K562 (cell line): Measurements from ENCODE around the gene KCNA10. TPM values are rescaled to one million over a fixed set of nuclear protein-coding genes. Genes with fewer than 3 reads are reported as not detected.

Source experiments
- ATAC-seq: fragments of 200-7000 bp; cut with Tn5 transposase; 3 replicates; pipeline ENCODE4 v1.9.1; 2020; ENCODE audit warnings: moderate library complexity
- BruUV-seq: library from RNA; stranded (reverse); fragments of 400-500 nt; replicated peaks from 2 replicates; lab custom pipeline; 2021; lab: Mats Ljungman, UMichigan
- CTCF ChIA-PET: fragments of 300-600 bp; formaldehyde crosslinking; extraction: SDS; loops from one replicate; lab custom pipeline; 2021; ENCODE audit warnings: low intra/inter-chr PET ratio; lab: Yijun Ruan, JAX
- POLR2A ChIA-PET: fragments of 300-600, 350-650 bp; sonication (Branson Sonifier 250); formaldehyde crosslinking; extraction: SDS; loops from one replicate; lab custom pipeline; 2021; ENCODE audit warnings: antibody characterized with exemption, inconsistent platforms; lab: Yijun Ruan, JAX
- DNase-seq, 4 experiments: peaks; one replicate each; pipeline versions ENCODE4 v3.0.0 to v3.0.0-alpha.2; 2011 to 2018; ENCODE audit warnings: low spot score in 3 of 4, mixed read lengths in 3 of 4; ENCODE audit errors: extremely low read depth in 1 of 4
- FAIRE-seq: peaks from 2 replicates; lab custom pipeline; 2011; peaks lifted over from hg19 to GRCh38; lab: Jason Lieb, UNC
- H2AFZ ChIP-seq: 2 replicates; pipeline ENCODE4 v1.6.0; 2011; ENCODE audit warnings: low read depth, low read length, control low read depth, inconsistent platforms
- H3K27ac ChIP-seq: fragments of 200-600 bp; 3 replicates; pipeline ENCODE4 v1.8.0; 2011; ENCODE audit warnings: low read depth, mild to moderate bottlenecking, control low read depth, inconsistent platforms, low read length, moderate library complexity, mixed read lengths; ENCODE audit errors: extremely low read depth
- H3K27me3 ChIP-seq, 2 experiments: fragments of 300-600 bp in 1 of 2; 2 replicates in 1 of 2; 3 replicates in 1 of 2; pipeline versions ENCODE4 v1.6.0 to v1.8.0; 2011; ENCODE audit warnings: inconsistent platforms in 2 of 2, low read length in 2 of 2, mild to moderate bottlenecking in 1 of 2, mixed read lengths in 1 of 2, moderate library complexity in 1 of 2; ENCODE audit not compliant: control insufficient read depth in 2 of 2, insufficient read depth in 2 of 2
- H3K36me3 ChIP-seq: fragments of 300-600 bp; 3 replicates; pipeline ENCODE4 v1.8.0; 2011; ENCODE audit warnings: mild to moderate bottlenecking, low read length, inconsistent platforms; ENCODE audit not compliant: control insufficient read depth, insufficient read depth
- H3K4me1 ChIP-seq, 2 experiments: fragments of 200-600 bp in 1 of 2; replicated peaks in 1 of 2; 2 replicates in 1 of 2; 3 replicates in 1 of 2; pipeline versions ENCODE4 v1.5.1 to v1.8.0; 2011; ENCODE audit warnings: inconsistent platforms in 2 of 2, low read length in 2 of 2, mild to moderate bottlenecking in 1 of 2, mixed read lengths in 1 of 2, moderate library complexity in 1 of 2; ENCODE audit not compliant: control insufficient read depth in 2 of 2, insufficient read depth in 2 of 2
- H3K4me2 ChIP-seq: 2 replicates; pipeline ENCODE4 v1.6.1; 2011; ENCODE audit warnings: low read length, control low read depth, inconsistent platforms, mixed read lengths; ENCODE audit not compliant: insufficient read depth
- H3K4me3 ChIP-seq: fragments of 200-600 bp; sonication (generic), shearing (Covaris generic); 2 replicates; pipeline ENCODE4 v1.5.1; 2016; ENCODE audit warnings: control low read depth, inconsistent platforms
- H3K79me2 ChIP-seq: fragments of 200-600 bp; 3 replicates; pipeline ENCODE4 v1.8.0; 2011; ENCODE audit warnings: low read length, inconsistent platforms; ENCODE audit not compliant: control insufficient read depth, insufficient read depth
- H3K9ac ChIP-seq, 2 experiments: 2 replicates each; pipeline versions ENCODE4 v1.6.0 to v1.6.1; 2011; ENCODE audit warnings: low read depth in 2 of 2, low read length in 2 of 2, control low read depth in 1 of 2, inconsistent platforms in 1 of 2, mild to moderate bottlenecking in 1 of 2, mixed read lengths in 1 of 2; ENCODE audit not compliant: insufficient read depth in 1 of 2
- H3K9me1 ChIP-seq: one replicate; pipeline ENCODE4 v1.6.0; 2011; ENCODE audit warnings: inconsistent platforms, mild to moderate bottlenecking, low read length, moderate library complexity; ENCODE audit not compliant: control insufficient read depth, insufficient read depth
- H3K9me3 ChIP-seq: replicated peaks from 2 replicates; pipeline ENCODE4 v1.5.1; 2011; ENCODE audit warnings: low read depth, low read length, inconsistent platforms; ENCODE audit not compliant: control insufficient read depth, insufficient read depth
- H4K20me1 ChIP-seq: replicated peaks from 2 replicates; pipeline ENCODE4 v1.6.1; 2011; ENCODE audit warnings: low read length, inconsistent platforms, mixed read lengths; ENCODE audit not compliant: control insufficient read depth, insufficient read depth
- ATF7 ChIP-seq: fragments of 450-650 bp; IDR thresholded peaks from 2 replicates; pipeline ENCODE4 v1.7.1; 2014; ENCODE audit warnings: mild to moderate bottlenecking, moderate library complexity
- CHCHD3 ChIP-seq: fragments of 250-450 bp; sonication (Bioruptor Pico); IDR thresholded peaks from 2 replicates; pipeline ENCODE4 v2.1.2; 2022; ENCODE audit warnings: mild to moderate bottlenecking
- CHD1 ChIP-seq: fragments of 200-600 bp; sonication (generic); IDR thresholded peaks from one replicate; pipeline ENCODE4 v1.6.1; 2012; ENCODE audit warnings: mild to moderate bottlenecking, moderate library complexity, low read length, inconsistent platforms
- CUX1 ChIP-seq: fragments of 200-800 bp; sonication (Bioruptor generic); IDR thresholded peaks from 2 replicates; pipeline ENCODE4 v1.6.1; 2016; ENCODE audit warnings: missing genetic modification characterization, missing compliant biosample characterization
- DEAF1 ChIP-seq: fragments of 450-650 bp; formaldehyde crosslinking; IDR thresholded peaks from 2 replicates; pipeline ENCODE4 v1.4.0; 2020; ENCODE audit warnings: mild to moderate bottlenecking, moderate library complexity
- ERF ChIP-seq: fragments of 450-650 bp; formaldehyde crosslinking; IDR thresholded peaks from 2 replicates; pipeline ENCODE4 v1.4.0; 2020; ENCODE audit warnings: mild to moderate bottlenecking, mixed read lengths
- EWSR1 ChIP-seq: fragments of 450-650 bp; IDR thresholded peaks from 2 replicates; pipeline ENCODE4 v1.6.1; 2018; ENCODE audit warnings: borderline replicate concordance, mild to moderate bottlenecking, low read depth, moderate library complexity; ENCODE audit not compliant: partially characterized antibody
- HIVEP1 ChIP-seq: fragments of 250-450 bp; sonication (Bioruptor Pico); IDR thresholded peaks from 2 replicates; pipeline ENCODE4 v1.4.0; 2020; ENCODE audit warnings: mild to moderate bottlenecking
- ILK ChIP-seq: fragments of 450-650 bp; IDR thresholded peaks from 2 replicates; pipeline ENCODE4 v1.6.1; 2016; ENCODE audit warnings: missing genetic modification characterization, low read depth, mild to moderate bottlenecking, missing compliant biosample characterization, moderate library complexity, borderline replicate concordance
- KAT2B ChIP-seq: IDR thresholded peaks from one replicate; pipeline ENCODE4 v1.6.1; 2012; ENCODE audit warnings: low read depth, mild to moderate bottlenecking, control low read depth, inconsistent platforms, low read length, moderate library complexity
- KLF10 ChIP-seq: fragments of 250-450 bp; sonication (Bioruptor Pico); IDR thresholded peaks from 2 replicates; pipeline ENCODE4 v1.6.1; 2021; ENCODE audit warnings: matching md5 sums
- PHF21A ChIP-seq: fragments of 450-650 bp; IDR thresholded peaks from 2 replicates; pipeline ENCODE4 v1.6.1; 2017; ENCODE audit warnings: low read depth, borderline replicate concordance
- POLR3A ChIP-seq: IDR thresholded peaks from 2 replicates; pipeline ENCODE4 v1.6.1; 2011; ENCODE audit warnings: borderline replicate concordance, mild to moderate bottlenecking, moderate library complexity; ENCODE audit not compliant: insufficient read length, insufficient read depth; ENCODE audit errors: extremely low read depth
- SMARCC2 ChIP-seq: fragments of 450-650 bp; IDR thresholded peaks from 2 replicates; pipeline ENCODE4 v1.6.1; 2017; ENCODE audit warnings: antibody characterized with exemption, moderate library complexity, mild to moderate bottlenecking, low read depth
- ZNF445 ChIP-seq: fragments of 250-450 bp; sonication (Bioruptor Pico); IDR thresholded peaks from 2 replicates; pipeline ENCODE4 v1.4.0; 2020; ENCODE audit warnings: low read depth, mild to moderate bottlenecking, moderate library complexity
- WGBS: fragments of 100-300 bp; shearing (Covaris generic); methylation state at CpG from one replicate; pipeline ENCODE4 v1.1.6; 2016; ENCODE audit warnings: low coverage, mixed read lengths; ENCODE audit not compliant: insufficient coverage; ENCODE audit errors: missing lambda C conversion rate; 5-methylcytosine and 5-hydroxymethylcytosine counted together
- in situ Hi-C: fragments of 300-500 bp; cut with MboI; formaldehyde crosslinking; loops from 4 replicates; pipeline ENCODE4 v1.15.0; 2018; ENCODE audit warnings: inconsistent platforms, mixed read lengths
- intact Hi-C: fragments of 100-400 bp; cut with micrococcal nuclease; formaldehyde crosslinking; loops from 2 replicates; pipeline ENCODE4 v1.14.2; 2022
- polyA plus RNA-seq, 8 experiments: library from polyadenylated mRNA; depleted of rRNA in 4 of 8; stranded (reverse) in 5 of 8; unstranded in 3 of 8; fragments of >200 nt; fragmentation: Nextera tagmentation in 2 of 8; fragmentation: Illumina TruSeq in 1 of 8; extraction: Ambion mirVana in 2 of 8; extraction: Trizol in 1 of 8; gene quantifications; 2 replicates each; pipeline versions ENCODE4 v1.2.1 to v1.2.3, GENCODE V29; 2011 to 2014; ENCODE audit warnings: inconsistent platforms in 1 of 8, missing spikeins in 1 of 8
- total RNA-seq, 7 experiments: library from RNA; depleted of rRNA in 6 of 7; stranded (reverse); fragments of >200 nt in 6 of 7; fragmentation: Illumina TruSeq in 2 of 7; extraction: Trizol in 2 of 7; gene quantifications; 2 replicates each; pipeline versions ENCODE4 v1.2.1 to v1.2.3, GENCODE V29; 2011 to 2021; ENCODE audit warnings: low replicate concordance in 1 of 7

The KCNA10 gene
- total and polyA plus RNA-seq, 9 of the 15 experiments (the other 6 are each of a cell fraction or from before 2014, with no cell fraction given), result not detected

GRCh38 chr1:110485725-110486124, 33.2 kb downstream of the KCNA10 start (continued):
- TF ChIP-seq EWSR1 (no peak), SMARCC2 (no peak)

GRCh38 chr1:110484801-110485200, 34.2 kb downstream of the KCNA10 start:
- Histone ChIP-seq H3K9ac (peak overlapping the region in 1 of 2 experiments; percentile 42; a peak in 1 of 4 replicates), H3K4me3 (no peak overlapping the region), H3K36me3 (no peaks in the 10 kb centered on the region), H3K9me1 (no peaks in the 10 kb centered on the region), H3K79me2 (no peaks in the 10 kb centered on the region), H4K20me1 (0 out of 2 replicates have a peak, but pooled peaks cover 17% of the 10 kb centered on the region), H2AFZ (no peak overlapping the region), H3K4me1 (peaks cover 0 to 12% of the 10 kb centered on the region in 2 experiments; a peak in 3 of 5 replicates), H3K27me3 (peaks cover 26 to 73% of the 10 kb centered on the region in 2 experiments), H3K4me2 (no peak overlapping the region), H3K9me3 (no peaks in the 10 kb centered on the region), H3K27ac (no peak overlapping the region)
- 0% methylated on average over 11 of the region's 12 CpGs for WGBS
- FAIRE-seq (no peak), ATAC-seq (no peak), DNase-seq (no peak)
- ChIA-PET POLR2A (interaction anchor here (0.6 kb wide), 1 partner anchor 10 kb away, joined by 3 read pairs; no protein-coding TSS in a partner anchor), CTCF (no interaction called here)
- BruUV-seq, result no TSS peak
- in situ Hi-C loops, result no loop called here
- intact Hi-C loops, result no loop called here
- TF ChIP-seq PHF21A (no peak), DEAF1 (CRISPR knock-in tag) (no peak), KAT2B (no peak), ILK (tag) (no peak), POLR3A (no peak), ATF7 (no peak), CHCHD3 (CRISPR knock-in tag) (no peak), HIVEP1 (no peak), ZNF445 (no peak), ERF (CRISPR knock-in tag) (no peak), CHD1 (no peak), CUX1 (CRISPR knock-in tag) (no peak), KLF10 (CRISPR knock-in tag) (no peak)
